Measurements from ENCODE around the gene SIPA1L3.
A peak's percentile ranks its signal among the peaks of the same experiment; 100 is the strongest.

The SIPA1L3 gene

GRCh38 chr19:37905946-37906868 lies 801 bp upstream of the SIPA1L3 start, which contains the start of gene WDR87:
WDR87 (minus strand) TSS chr19:37906594; CDS start chr19:37898239, 8,355 bp downstream.
- H3K56ac ChIP-seq (ENCODE audit: low read length), result peak within 1 kb of the TSS; percentile 99
- no peak within 1 kb of the TSS for H4K8ac ChIP-seq (ENCODE audit: low read depth, low read length)
- peaks cover 18% of the 10 kb centered on the region for H3K79me2 ChIP-seq (ENCODE audit: control insufficient read depth, insufficient read depth, low read length)
- peak; percentile 96 for DNase-seq
- H2AK5ac ChIP-seq (ENCODE audit: low read length), result no peak within 1 kb of the TSS
- peak within 1 kb of the TSS; percentile 22 for H3K4ac ChIP-seq (ENCODE audit: low read depth, low read length)
- no peak within 1 kb of the TSS for H3K23ac ChIP-seq (ENCODE audit: low read length)
- no peaks in the 10 kb centered on the region for H3K36me3 ChIP-seq (ENCODE audit: control insufficient read depth, insufficient read depth, low read length)
- H3K79me1 ChIP-seq (ENCODE audit: low read length), result peaks cover 7% of the 10 kb centered on the region
- H4K5ac ChIP-seq (ENCODE audit: low read length), result no peak within 1 kb of the TSS
- H3K27me3 ChIP-seq (ENCODE audit: insufficient read depth, low read length, poor library complexity), result no peaks in the 10 kb centered on the region
- H3K27ac ChIP-seq (ENCODE audit: low read depth, low read length), result peak within 1 kb of the TSS; percentile 89
- H3K4me2 ChIP-seq (ENCODE audit: low read length), result peak within 1 kb of the TSS; percentile 71
- H3K9ac ChIP-seq (ENCODE audit: low read length), result peak within 1 kb of the TSS; percentile 91
- H2BK5ac ChIP-seq (ENCODE audit: low read length), result peak within 1 kb of the TSS; percentile 87
- peak within 1 kb of the TSS; percentile 71 for H3K18ac ChIP-seq (ENCODE audit: low read length)
- no CpG with 5 or more reads among the region's 63 CpGs for WGBS (ENCODE audit: extremely low coverage, insufficient coverage, low lambda C conversion rate)
- peak within 1 kb of the TSS; percentile 93 for H3K4me3 ChIP-seq (ENCODE audit: low read length)
- H2BK120ac ChIP-seq (ENCODE audit: low read depth, low read length), result no peak within 1 kb of the TSS
- H2BK15ac ChIP-seq (replicated peaks; ENCODE audit: low read depth), result no peak within 1 kb of the TSS
- peaks cover 2% of the 10 kb centered on the region for H3K4me1 ChIP-seq (ENCODE audit: control insufficient read depth, low read depth, low read length)

GRCh38 chr19:37907735-37908455 lies 887 bp downstream of the SIPA1L3 start:
- H3K4ac ChIP-seq (ENCODE audit: low read depth, low read length), result no peak overlapping the region
- H3K79me2 ChIP-seq (ENCODE audit: control insufficient read depth, insufficient read depth, low read length), result peaks cover 19% of the 10 kb centered on the region
- no peak overlapping the region for H4K8ac ChIP-seq (ENCODE audit: low read depth, low read length)
- peak overlapping the region; percentile 83 for H3K56ac ChIP-seq (ENCODE audit: low read length)
- no peak overlapping the region for H2BK120ac ChIP-seq (ENCODE audit: low read depth, low read length)
- no peak overlapping the region for H3K23ac ChIP-seq (ENCODE audit: low read length)
- peaks cover 2% of the 10 kb centered on the region for H3K4me1 ChIP-seq (ENCODE audit: control insufficient read depth, low read depth, low read length)
- no peak overlapping the region for H3K18ac ChIP-seq (ENCODE audit: low read length)
- DNase-seq, result no peak
- H2BK5ac ChIP-seq (ENCODE audit: low read length), result no peak overlapping the region
- no peak overlapping the region for H4K5ac ChIP-seq (ENCODE audit: low read length)
- peak overlapping the region; percentile 80 for H3K9ac ChIP-seq (ENCODE audit: low read length)
- H2BK15ac ChIP-seq (replicated peaks; ENCODE audit: low read depth), result no peak overlapping the region
- H3K79me1 ChIP-seq (ENCODE audit: low read length), result peaks cover 7% of the 10 kb centered on the region
- H3K4me2 ChIP-seq (ENCODE audit: low read length), result peak overlapping the region; percentile 27
- H3K36me3 ChIP-seq (ENCODE audit: control insufficient read depth, insufficient read depth, low read length), result no peaks in the 10 kb centered on the region
- no peak overlapping the region for H3K27ac ChIP-seq (ENCODE audit: low read depth, low read length)
- no peaks in the 10 kb centered on the region for H3K27me3 ChIP-seq (ENCODE audit: insufficient read depth, low read length, poor library complexity)
- peak overlapping the region; percentile 33 for H3K4me3 ChIP-seq (ENCODE audit: low read length)
- no CpG with 5 or more reads among the region's 13 CpGs for WGBS (ENCODE audit: extremely low coverage, insufficient coverage, low lambda C conversion rate)
- H2AK5ac ChIP-seq (ENCODE audit: low read length), result no peak overlapping the region

GRCh38 chr19:37909661-37910199 lies 2.7 kb downstream of the SIPA1L3 start:
- no peak overlapping the region for H3K4ac ChIP-seq (ENCODE audit: low read depth, low read length)
- no peak overlapping the region for H4K8ac ChIP-seq (ENCODE audit: low read depth, low read length)
- H3K9ac ChIP-seq (ENCODE audit: low read length), result no peak overlapping the region
- no peak overlapping the region for H3K23ac ChIP-seq (ENCODE audit: low read length)
- H3K4me2 ChIP-seq (ENCODE audit: low read length), result no peak overlapping the region
- no peak overlapping the region for H4K5ac ChIP-seq (ENCODE audit: low read length)
- no peak overlapping the region for H3K56ac ChIP-seq (ENCODE audit: low read length)
- H3K36me3 ChIP-seq (ENCODE audit: control insufficient read depth, insufficient read depth, low read length), result no peaks in the 10 kb centered on the region
- H2BK120ac ChIP-seq (ENCODE audit: low read depth, low read length), result no peak overlapping the region
- H3K79me1 ChIP-seq (ENCODE audit: low read length), result peaks cover 7% of the 10 kb centered on the region
- no peak overlapping the region for H2AK5ac ChIP-seq (ENCODE audit: low read length)
- no peak overlapping the region for H2BK15ac ChIP-seq (replicated peaks; ENCODE audit: low read depth)
- no peak for DNase-seq
- WGBS (ENCODE audit: extremely low coverage, insufficient coverage, low lambda C conversion rate), result no CpG with 5 or more reads among the region's 6 CpGs
- H3K27me3 ChIP-seq (ENCODE audit: insufficient read depth, low read length, poor library complexity), result no peaks in the 10 kb centered on the region
- H3K79me2 ChIP-seq (ENCODE audit: control insufficient read depth, insufficient read depth, low read length), result peaks cover 19% of the 10 kb centered on the region
- no peak overlapping the region for H3K4me3 ChIP-seq (ENCODE audit: low read length)
- H3K27ac ChIP-seq (ENCODE audit: low read depth, low read length), result no peak overlapping the region
- H3K4me1 ChIP-seq (ENCODE audit: control insufficient read depth, low read depth, low read length), result peaks cover 2% of the 10 kb centered on the region
- H2BK5ac ChIP-seq (ENCODE audit: low read length), result no peak overlapping the region
- H3K18ac ChIP-seq (ENCODE audit: low read length), result no peak overlapping the region

- WGBS (ENCODE audit: extremely low coverage, insufficient coverage, low lambda C conversion rate), result no CpG with 5 or more reads among the region's 2 CpGs
- Histone ChIP-seq H4K8ac (ENCODE audit: low read depth, low read length) (no peak overlapping the region), H3K4ac (ENCODE audit: low read depth, low read length) (no peak overlapping the region), H3K27ac (ENCODE audit: low read depth, low read length) (no peak overlapping the region), H4K5ac (ENCODE audit: low read length) (no peak overlapping the region), H3K23ac (ENCODE audit: low read length) (no peak overlapping the region), H3K79me2 (ENCODE audit: control insufficient read depth, insufficient read depth, low read length) (peaks cover 14% of the 10 kb centered on the region), H3K36me3 (ENCODE audit: control insufficient read depth, insufficient read depth, low read length) (no peaks in the 10 kb centered on the region), H3K4me2 (ENCODE audit: low read length) (no peak overlapping the region), H3K18ac (ENCODE audit: low read length) (no peak overlapping the region), H3K27me3 (ENCODE audit: insufficient read depth, low read length, poor library complexity) (no peaks in the 10 kb centered on the region), H3K9ac (ENCODE audit: low read length) (no peak overlapping the region), H3K4me1 (ENCODE audit: control insufficient read depth, low read depth, low read length) (no peaks in the 10 kb centered on the region), H3K56ac (ENCODE audit: low read length) (no peak overlapping the region), H2BK15ac (replicated peaks; ENCODE audit: low read depth) (no peak overlapping the region), H2BK5ac (ENCODE audit: low read length) (no peak overlapping the region), H3K79me1 (ENCODE audit: low read length) (peaks cover 12% of the 10 kb centered on the region), H3K4me3 (ENCODE audit: low read length) (no peak overlapping the region), H2AK5ac (ENCODE audit: low read length) (no peak overlapping the region), H2BK120ac (ENCODE audit: low read depth, low read length) (no peak overlapping the region)
- DNase-seq, result no peak
These were observed 7.9 kb downstream of the SIPA1L3 start for GRCh38 chr19:37914908-37915307.

GRCh38 chr19:37920591-37921450 lies 13.8 kb downstream of the SIPA1L3 start:
- no peak overlapping the region for H2BK5ac ChIP-seq (ENCODE audit: low read length)
- no CpG with 5 or more reads among the region's 23 CpGs for WGBS (ENCODE audit: extremely low coverage, insufficient coverage, low lambda C conversion rate)
- no peak overlapping the region for H3K23ac ChIP-seq (ENCODE audit: low read length)
- H2BK15ac ChIP-seq (replicated peaks; ENCODE audit: low read depth), result no peak overlapping the region
- H3K4me3 ChIP-seq (ENCODE audit: low read length), result no peak overlapping the region
- no peak overlapping the region for H3K18ac ChIP-seq (ENCODE audit: low read length)
- no peak overlapping the region for H2BK120ac ChIP-seq (ENCODE audit: low read depth, low read length)
- no peaks in the 10 kb centered on the region for H3K27me3 ChIP-seq (ENCODE audit: insufficient read depth, low read length, poor library complexity)
- H3K36me3 ChIP-seq (ENCODE audit: control insufficient read depth, insufficient read depth, low read length), result no peaks in the 10 kb centered on the region
- H3K4me2 ChIP-seq (ENCODE audit: low read length), result no peak overlapping the region
- H4K5ac ChIP-seq (ENCODE audit: low read length), result no peak overlapping the region
- H4K8ac ChIP-seq (ENCODE audit: low read depth, low read length), result no peak overlapping the region
- peaks cover 9% of the 10 kb centered on the region for H3K79me2 ChIP-seq (ENCODE audit: control insufficient read depth, insufficient read depth, low read length)
- no peak overlapping the region for H3K9ac ChIP-seq (ENCODE audit: low read length)
- no peak overlapping the region for H3K56ac ChIP-seq (ENCODE audit: low read length)
- H3K79me1 ChIP-seq (ENCODE audit: low read length), result peaks cover 11% of the 10 kb centered on the region
- no peak overlapping the region for H3K4ac ChIP-seq (ENCODE audit: low read depth, low read length)
- no peak overlapping the region for H2AK5ac ChIP-seq (ENCODE audit: low read length)
- H3K27ac ChIP-seq (ENCODE audit: low read depth, low read length), result no peak overlapping the region
- DNase-seq, result no peak
- H3K4me1 ChIP-seq (ENCODE audit: control insufficient read depth, low read depth, low read length), result no peaks in the 10 kb centered on the region

Measured in mesendoderm (in vitro differentiated cells).